Neural progenitor cell (in vitro differentiated cells): ENCODE results near the gene FAM204A. TPM values are rescaled to one million over a fixed set of nuclear protein-coding genes. Genes with fewer than 3 reads are reported as not detected.

Source experiments
- DNase-seq: peaks from one replicate; pipeline ENCODE4 v3.0.0-alpha.2; 2016; ENCODE audit warnings: low spot score
- H2AFZ ChIP-seq: fragments of 200-600 bp; sonication (generic); replicated peaks from 2 replicates; pipeline ENCODE4 v1.6.1; 2016; ENCODE audit warnings: antibody characterized with exemption
- H3F3A ChIP-seq: fragments of 200-600 bp; sonication (generic); 2 replicates; pipeline ENCODE4 v1.6.1; 2016; ENCODE audit warnings: antibody characterized with exemption, low read depth
- H3K27ac ChIP-seq: fragments of 200-600 bp; sonication (generic); 2 replicates; pipeline ENCODE4 v1.5.1; 2016; ENCODE audit warnings: mild to moderate bottlenecking
- H3K27me3 ChIP-seq: fragments of 200-600 bp; sonication (generic); 2 replicates; pipeline ENCODE4 v1.6.1; 2016; ENCODE audit warnings: mild to moderate bottlenecking, moderate library complexity
- H3K36me3 ChIP-seq: fragments of 200-600 bp; sonication (generic); 2 replicates; pipeline ENCODE4 v1.5.1; 2016
- H3K4me1 ChIP-seq: fragments of 200-600 bp; sonication (generic); 2 replicates; pipeline ENCODE4 v1.6.1; 2016; ENCODE audit warnings: mixed run types
- H3K4me2 ChIP-seq: fragments of 200-600 bp; sonication (generic); 2 replicates; pipeline ENCODE4 v1.6.1; 2016
- H3K4me3 ChIP-seq: fragments of 200-600 bp; sonication (generic); 2 replicates; pipeline ENCODE4 v1.5.1; 2016
- H3K79me2 ChIP-seq: fragments of 200-600 bp; sonication (generic); 2 replicates; pipeline ENCODE4 v1.6.1; 2016; ENCODE audit warnings: low read depth
- H3K9ac ChIP-seq: fragments of 200-600 bp; sonication (generic); 2 replicates; pipeline ENCODE4 v1.6.1; 2016
- H3K9me3 ChIP-seq: fragments of 200-600 bp; sonication (generic); 2 replicates; pipeline ENCODE4 v1.5.1; 2016; ENCODE audit warnings: low read depth
- H4K20me1 ChIP-seq: fragments of 200-600 bp; sonication (generic); 2 replicates; pipeline ENCODE4 v1.6.1; 2016; ENCODE audit warnings: low read depth
- H3K27ac Mint-ChIP-seq: 3 replicates; pipeline ENCODE4 v1.8.0; 2021; ENCODE audit warnings: mixed read lengths
- H3K27me3 Mint-ChIP-seq: 2 replicates; pipeline ENCODE4 v1.8.0; 2022; ENCODE audit warnings: low read depth, mild to moderate bottlenecking, inconsistent platforms, moderate library complexity, mixed read lengths; ENCODE audit not compliant: insufficient read depth
- H3K36me3 Mint-ChIP-seq: 3 replicates; pipeline ENCODE4 v1.8.0; 2021; ENCODE audit warnings: mixed read lengths
- H3K4me1 Mint-ChIP-seq: 3 replicates; pipeline ENCODE4 v1.8.0; 2021; ENCODE audit warnings: mixed read lengths
- H3K4me3 Mint-ChIP-seq: 3 replicates; pipeline ENCODE4 v1.8.0; 2021; ENCODE audit warnings: mild to moderate bottlenecking, moderate library complexity, mixed read lengths
- H3K9me3 Mint-ChIP-seq: 3 replicates; pipeline ENCODE4 v1.8.0; 2020; ENCODE audit warnings: mixed read lengths
- EZH2 ChIP-seq: fragments of 200-600 bp; sonication (generic); IDR thresholded peaks from 2 replicates; pipeline ENCODE4 v1.6.1; 2017; ENCODE audit warnings: antibody characterized with exemption, mild to moderate bottlenecking, moderate library complexity
- EZH2phosphoT487 ChIP-seq: fragments of 200-600 bp; sonication (generic); IDR thresholded peaks from 2 replicates; pipeline ENCODE4 v1.6.1; 2017; ENCODE audit warnings: antibody characterized with exemption
- total RNA-seq: library from RNA; depleted of rRNA; stranded (reverse); fragments of >200 nt; gene quantifications from 2 replicates; pipeline ENCODE4 v1.2.3, GENCODE V29; 2015; ENCODE audit warnings: low replicate concordance
- TF ChIP-seq, protein P1 (sequence below): fragments of 200-600 bp; sonication (generic); IDR thresholded peaks from 2 replicates; pipeline ENCODE4 v1.5.1; 2017; ENCODE audit warnings: antibody characterized with exemption, mild to moderate bottlenecking

FAM204A gene
- total RNA-seq, 1 donor from 2014 or later: 77.7 TPM

DNA sequence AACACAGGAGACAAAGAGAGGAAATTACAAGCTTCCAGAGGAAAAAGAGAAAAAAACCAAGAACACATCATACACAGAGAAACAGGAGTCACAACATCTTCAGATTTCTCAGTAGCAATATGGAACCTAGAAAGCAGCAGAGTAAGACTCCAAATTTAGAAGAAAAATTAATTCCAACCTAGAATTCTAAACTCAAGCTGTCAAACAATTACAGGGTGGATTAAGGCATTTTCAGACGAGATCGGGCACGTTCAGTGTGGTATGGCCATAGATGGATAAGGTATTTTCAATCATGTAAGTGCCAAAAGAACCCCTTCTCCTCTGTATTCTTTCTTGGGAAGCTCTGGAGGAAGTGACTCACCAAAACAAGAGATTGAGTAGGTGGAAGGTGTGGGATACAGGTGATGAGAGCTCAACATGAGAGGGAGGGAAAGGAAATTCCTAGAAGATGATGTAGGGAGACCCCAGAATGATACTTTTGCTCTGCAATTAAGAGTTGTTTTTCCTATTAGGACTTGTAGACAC lies 51.6 kb downstream of the FAM204A start:
- Histone ChIP-seq H3K9ac (no peak overlapping the region), H2AFZ (no peak overlapping the region), H3K4me1 (peaks cover 18% of the 10 kb centered on the region), H3K4me3 (no peak overlapping the region), H3K27ac (no peak overlapping the region), H3K79me2 (no peaks in the 10 kb centered on the region), H3F3A (no peaks in the 10 kb centered on the region), H3K4me2 (no peak overlapping the region), H3K27me3 (no peaks in the 10 kb centered on the region), H3K9me3 (no peaks in the 10 kb centered on the region), H4K20me1 (no peaks in the 10 kb centered on the region), H3K36me3 (no peaks in the 10 kb centered on the region)
- DNase-seq: no peak
- TF ChIP-seq EZH2phosphoT487: no peak
- TF ChIP-seq, protein P1, sequence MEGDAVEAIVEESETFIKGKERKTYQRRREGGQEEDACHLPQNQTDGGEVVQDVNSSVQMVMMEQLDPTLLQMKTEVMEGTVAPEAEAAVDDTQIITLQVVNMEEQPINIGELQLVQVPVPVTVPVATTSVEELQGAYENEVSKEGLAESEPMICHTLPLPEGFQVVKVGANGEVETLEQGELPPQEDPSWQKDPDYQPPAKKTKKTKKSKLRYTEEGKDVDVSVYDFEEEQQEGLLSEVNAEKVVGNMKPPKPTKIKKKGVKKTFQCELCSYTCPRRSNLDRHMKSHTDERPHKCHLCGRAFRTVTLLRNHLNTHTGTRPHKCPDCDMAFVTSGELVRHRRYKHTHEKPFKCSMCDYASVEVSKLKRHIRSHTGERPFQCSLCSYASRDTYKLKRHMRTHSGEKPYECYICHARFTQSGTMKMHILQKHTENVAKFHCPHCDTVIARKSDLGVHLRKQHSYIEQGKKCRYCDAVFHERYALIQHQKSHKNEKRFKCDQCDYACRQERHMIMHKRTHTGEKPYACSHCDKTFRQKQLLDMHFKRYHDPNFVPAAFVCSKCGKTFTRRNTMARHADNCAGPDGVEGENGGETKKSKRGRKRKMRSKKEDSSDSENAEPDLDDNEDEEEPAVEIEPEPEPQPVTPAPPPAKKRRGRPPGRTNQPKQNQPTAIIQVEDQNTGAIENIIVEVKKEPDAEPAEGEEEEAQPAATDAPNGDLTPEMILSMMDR: no peak
- no peak for TF ChIP-seq EZH2
- Mint-ChIP-seq H3K9me3 (peaks cover 3% of the 10 kb centered on the region), H3K4me3 (no peak overlapping the region), H3K36me3 (no peaks in the 10 kb centered on the region), H3K27ac (no peak overlapping the region), H3K4me1 (peaks cover 10% of the 10 kb centered on the region), H3K27me3 (peaks cover 3% of the 10 kb centered on the region)

DNA sequence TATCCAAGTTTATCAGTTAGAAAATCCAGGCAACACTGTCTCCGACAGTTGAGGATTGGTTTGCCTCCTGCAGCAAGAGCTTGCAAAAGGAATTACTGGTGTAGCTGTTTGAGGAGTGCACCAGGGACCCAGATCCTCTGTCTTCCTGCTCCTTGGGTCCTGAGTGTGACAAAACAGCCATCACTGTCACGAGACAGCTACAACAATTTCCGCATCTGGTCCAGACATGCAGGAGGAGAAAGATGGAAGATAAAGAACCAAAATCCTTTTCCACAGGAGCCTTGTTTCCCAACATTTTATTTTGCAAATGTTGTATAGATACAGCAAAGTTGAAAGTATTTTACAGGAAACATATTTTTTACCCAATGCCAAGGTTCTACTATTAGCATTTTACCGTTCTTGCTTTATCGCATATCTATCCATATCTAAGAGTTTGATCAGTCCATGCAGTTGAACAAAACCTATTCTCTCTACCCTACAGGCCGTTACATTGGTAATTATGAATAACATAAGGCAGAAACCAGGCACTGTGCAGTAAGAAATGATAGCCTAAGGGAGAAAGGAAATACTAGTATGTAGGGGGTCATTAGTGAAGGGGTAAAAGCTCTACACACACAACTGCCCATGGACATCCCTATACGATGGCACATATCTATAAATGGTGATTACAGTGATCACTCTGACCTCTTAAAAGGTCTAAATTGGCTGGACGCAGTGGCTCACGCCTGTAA lies 54.9 kb downstream of the FAM204A start:
- no peak for TF ChIP-seq EZH2
- no peak for TF ChIP-seq EZH2phosphoT487
- TF ChIP-seq, protein P1: no peak
- Histone ChIP-seq H3K4me3 (no peak overlapping the region), H4K20me1 (no peaks in the 10 kb centered on the region), H3K9me3 (no peaks in the 10 kb centered on the region), H3K4me2 (no peak overlapping the region), H2AFZ (peak overlapping the region; percentile 66), H3K9ac (no peak overlapping the region), H3K36me3 (no peaks in the 10 kb centered on the region), H3K27ac (no peak overlapping the region), H3K79me2 (no peaks in the 10 kb centered on the region), H3K4me1 (peaks cover 11% of the 10 kb centered on the region), H3F3A (no peaks in the 10 kb centered on the region), H3K27me3 (no peaks in the 10 kb centered on the region)
- Mint-ChIP-seq H3K27me3 (no peaks in the 10 kb centered on the region), H3K36me3 (no peaks in the 10 kb centered on the region), H3K4me1 (peaks cover 5% of the 10 kb centered on the region), H3K4me3 (no peak overlapping the region), H3K27ac (no peak overlapping the region), H3K9me3 (peaks cover 3% of the 10 kb centered on the region)
- no peak for DNase-seq

DNA sequence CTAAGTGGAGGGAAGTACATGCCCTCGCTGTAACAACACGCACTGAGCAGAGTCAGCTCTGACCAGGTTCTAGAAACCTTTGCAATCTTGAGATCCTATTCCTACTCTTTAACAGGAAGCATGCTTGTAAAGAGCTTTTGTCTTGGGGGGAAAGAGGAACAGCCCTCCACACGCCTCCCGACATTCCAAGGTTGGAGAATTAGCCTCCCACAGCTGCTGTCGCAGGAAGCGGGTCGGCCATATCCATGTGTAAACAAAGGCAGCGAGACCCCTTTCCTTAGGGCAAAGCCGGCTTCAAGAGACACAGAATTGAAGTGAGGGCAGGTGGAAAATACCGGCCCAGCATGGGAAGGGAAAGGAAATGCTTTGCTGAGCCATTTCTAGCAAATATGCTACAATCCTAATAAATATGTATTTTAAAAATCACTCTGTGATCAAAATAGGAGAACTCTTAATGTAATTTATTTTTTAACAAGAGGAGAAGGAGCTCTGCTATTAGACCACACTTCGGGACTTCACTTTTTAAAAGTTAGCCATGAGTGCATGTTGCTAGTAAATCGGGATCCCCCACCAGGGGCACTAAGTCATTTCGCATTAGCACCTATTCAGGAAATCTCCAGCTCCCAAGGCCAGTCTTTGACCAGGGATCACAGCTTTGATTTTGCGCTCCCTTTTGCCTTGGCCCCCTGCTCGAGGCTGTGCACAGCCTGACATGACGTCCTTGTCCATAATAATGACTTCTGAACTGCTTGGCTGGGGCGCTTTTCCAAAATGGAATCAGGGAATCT lies 55.9 kb downstream of the FAM204A start:
- TF ChIP-seq EZH2: no peak
- TF ChIP-seq, protein P1: peak; percentile 18
- Mint-ChIP-seq H3K36me3 (no peaks in the 10 kb centered on the region), H3K9me3 (peaks cover 3% of the 10 kb centered on the region), H3K4me1 (peaks cover 5% of the 10 kb centered on the region), H3K27ac (peak overlapping the region; percentile 47), H3K27me3 (peaks cover 2% of the 10 kb centered on the region), H3K4me3 (no peak overlapping the region)
- H4K20me1 ChIP-seq: no peaks in the 10 kb centered on the region
- DNase-seq: peak; percentile 24
- no peak overlapping the region for H3K27ac ChIP-seq
- no peaks in the 10 kb centered on the region for H3K36me3 ChIP-seq
- peak overlapping the region; percentile 2 for H3K4me2 ChIP-seq
- H3K4me1 ChIP-seq: peaks cover 11% of the 10 kb centered on the region
- H3K79me2 ChIP-seq: no peaks in the 10 kb centered on the region
- peak overlapping the region; percentile 66 for H2AFZ ChIP-seq
- no peak overlapping the region for H3K4me3 ChIP-seq
- no peaks in the 10 kb centered on the region for H3K27me3 ChIP-seq
- no peaks in the 10 kb centered on the region for H3K9me3 ChIP-seq
- H3K9ac ChIP-seq: no peak overlapping the region
- H3F3A ChIP-seq: no peaks in the 10 kb centered on the region
